ENCODE measurements around the gene E2F3.

Gene E2F3

DNA sequence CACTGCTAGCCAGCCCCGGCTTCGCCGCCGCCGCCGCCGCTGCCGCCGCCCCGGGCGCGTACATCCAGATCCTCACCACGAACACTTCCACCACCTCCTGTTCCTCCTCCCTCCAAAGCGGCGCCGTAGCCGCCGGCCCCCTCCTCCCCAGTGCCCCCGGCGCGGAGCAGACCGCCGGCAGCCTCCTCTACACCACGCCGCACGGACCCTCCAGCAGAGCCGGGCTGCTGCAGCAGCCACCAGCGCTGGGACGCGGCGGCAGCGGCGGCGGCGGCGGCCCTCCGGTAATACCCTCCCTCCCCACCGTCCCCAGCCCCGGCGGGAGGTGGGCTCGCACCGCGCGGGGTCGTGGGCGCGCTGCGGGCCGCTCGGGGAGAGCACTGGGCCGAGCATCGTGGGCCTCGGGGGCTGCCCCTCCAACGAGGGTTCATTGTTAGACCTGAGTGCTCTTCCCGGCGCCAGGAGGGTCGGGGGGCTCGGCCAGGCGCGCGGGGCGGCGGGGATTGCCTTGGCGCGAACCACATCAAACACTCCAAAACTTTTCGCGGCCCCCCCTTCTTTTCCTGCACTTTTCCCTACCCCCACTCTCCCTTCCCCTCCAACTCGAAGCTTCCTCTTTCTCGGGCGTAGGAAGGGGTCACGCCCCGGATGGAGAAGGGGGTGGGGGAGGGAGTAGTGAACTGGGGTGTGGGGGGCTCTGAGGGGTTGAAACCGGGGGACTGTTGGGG is 827 bp downstream of the E2F3 start:
- no peak for DNase-seq (ENCODE audit: low read depth)

DNA sequence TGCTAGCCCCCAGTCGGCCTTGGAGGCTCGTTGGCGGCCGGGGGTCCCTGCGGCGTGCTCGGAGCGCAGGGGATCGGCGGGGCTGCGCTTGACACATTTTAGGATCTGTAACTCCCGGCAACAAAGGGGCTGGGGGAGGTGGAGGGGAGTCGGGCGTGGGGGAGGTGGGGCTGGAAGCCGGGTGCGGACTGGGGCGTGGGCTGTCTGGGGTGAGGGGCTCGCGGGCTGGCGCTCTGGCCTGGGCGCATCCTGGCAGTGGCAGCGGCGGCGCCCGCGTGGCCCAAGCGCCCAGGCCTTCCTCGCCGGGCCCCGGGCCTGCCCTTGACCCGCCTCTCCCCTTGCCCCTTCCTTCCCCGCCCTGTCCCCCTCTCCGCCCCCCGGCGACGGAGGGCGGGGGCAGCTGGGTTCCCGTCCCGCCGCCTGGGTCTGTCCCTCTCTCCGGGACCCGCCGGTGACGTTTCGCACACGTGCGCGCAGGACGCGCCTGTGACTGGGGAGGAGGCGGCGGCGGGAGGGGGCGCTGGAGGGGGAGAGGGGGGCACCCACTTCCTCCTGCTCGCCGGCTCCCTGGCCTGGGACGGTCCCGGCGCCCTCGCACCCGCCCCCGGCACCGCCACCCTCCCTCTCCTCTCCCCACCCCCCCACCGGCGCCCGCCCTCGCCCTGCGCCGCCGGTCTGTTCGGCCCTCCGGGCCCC is 1.5 kb downstream of the E2F3 start:
- DNase-seq (ENCODE audit: low read depth), result peak; percentile 44

DNA sequence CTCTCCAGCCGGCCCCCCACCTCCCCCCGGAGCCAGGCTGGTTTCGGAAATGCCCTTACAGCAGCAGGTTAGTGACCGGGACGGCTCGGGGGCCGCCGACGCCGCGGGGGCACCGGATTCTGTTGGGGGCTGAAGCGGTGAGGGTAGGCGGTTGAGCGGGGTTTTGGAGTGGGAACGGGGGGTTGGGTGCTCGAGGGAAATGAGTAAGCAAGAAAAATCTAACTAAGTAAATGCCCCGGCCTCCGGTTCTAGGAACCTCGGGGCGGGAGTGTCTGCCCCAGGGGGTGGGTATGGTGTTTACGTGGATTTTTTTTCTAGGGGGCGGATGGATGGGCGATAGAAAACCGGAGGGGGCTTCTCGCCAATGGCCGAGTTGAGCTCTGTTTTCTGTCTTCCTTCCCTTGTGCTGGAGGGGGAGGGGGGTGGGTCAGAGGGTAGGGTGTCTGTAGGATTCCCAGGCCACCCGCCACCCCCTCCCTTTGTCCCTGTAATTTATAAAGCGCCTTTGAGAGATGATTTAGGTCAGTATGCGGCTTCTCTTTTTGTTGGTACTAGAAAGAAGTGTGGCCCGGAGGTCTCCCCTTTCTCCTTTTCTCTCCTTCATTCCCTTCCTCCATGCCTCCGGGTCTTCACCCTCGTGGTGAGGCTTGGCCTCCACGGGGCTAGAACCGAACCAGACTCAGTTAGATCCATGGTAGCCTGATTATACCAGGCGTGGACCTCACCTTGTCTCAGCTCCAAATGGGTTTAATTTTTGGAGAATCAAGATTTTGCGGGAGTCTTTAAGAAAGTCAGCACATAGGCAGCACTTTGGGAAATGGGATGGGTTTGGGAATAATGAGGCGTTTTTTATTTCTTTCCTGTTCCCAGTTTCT is 2.3 kb downstream of the E2F3 start:
- DNase-seq (ENCODE audit: low read depth), result no peak

DNA sequence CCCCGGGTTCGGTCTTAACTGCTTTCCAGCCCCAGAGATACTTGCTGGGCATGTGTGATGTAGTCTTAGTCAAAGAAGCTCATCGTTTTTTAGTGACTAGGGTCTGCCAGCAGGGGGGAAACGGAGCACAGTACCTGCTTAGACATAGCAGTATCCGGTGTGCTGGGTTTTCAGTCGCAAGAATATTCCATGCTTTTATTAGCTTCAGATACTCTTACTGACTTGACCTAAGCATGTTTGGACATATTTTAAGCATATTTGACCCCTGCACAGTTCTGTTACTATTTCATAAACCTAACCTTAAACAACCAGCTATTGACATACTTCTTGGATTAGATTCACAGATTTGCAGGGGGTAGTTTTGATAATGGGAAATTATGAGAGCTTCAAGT is 3.0 kb downstream of the E2F3 start:
- DNase-seq (ENCODE audit: low read depth), result no peak

DNA sequence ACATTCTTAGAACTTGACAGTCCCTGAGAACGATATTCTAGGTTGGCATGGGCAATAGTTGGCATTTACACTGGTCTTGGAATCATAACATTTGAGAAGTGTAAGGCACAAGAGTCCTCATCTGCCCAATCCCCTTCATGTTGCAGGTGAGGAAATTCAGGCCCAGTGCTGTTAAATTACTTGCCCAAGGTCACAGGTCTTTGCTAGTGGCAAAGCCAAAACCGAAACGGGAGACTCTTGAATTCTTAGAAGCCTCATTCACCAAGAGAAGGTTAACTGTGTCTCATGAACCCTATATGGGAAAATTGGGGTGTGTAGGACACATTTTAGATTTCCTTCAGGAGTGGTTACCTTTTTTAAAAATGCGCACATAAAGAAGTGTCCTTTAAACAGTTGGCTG is 7.2 kb downstream of the E2F3 start:
- DNase-seq (ENCODE audit: low read depth), result no peak

DNA sequence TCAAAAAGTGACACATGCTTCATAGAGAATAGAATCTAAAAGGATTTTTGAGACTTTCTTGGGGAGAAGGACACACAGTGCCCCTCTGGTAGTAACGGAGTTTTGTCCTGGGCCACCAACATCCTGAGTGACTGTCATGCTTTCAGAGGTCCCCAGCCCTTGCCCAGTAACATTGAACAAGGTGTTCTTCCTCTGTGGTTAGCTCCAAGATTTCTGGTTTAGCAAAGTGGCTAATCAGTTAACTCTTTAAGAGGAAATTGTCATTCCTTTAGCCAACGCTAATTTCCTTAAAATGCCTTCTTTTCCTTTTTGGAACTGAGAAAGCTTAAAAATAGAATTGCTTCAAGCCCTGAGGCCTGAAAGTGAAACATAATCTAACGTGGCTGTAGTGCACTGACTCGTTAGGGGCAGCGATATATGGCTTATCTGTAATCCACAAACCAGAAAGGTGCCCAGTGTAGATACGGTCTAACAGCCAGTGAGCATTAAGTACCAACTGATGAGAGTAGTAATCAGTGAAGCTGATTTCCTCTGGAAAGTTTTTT is 7.8 kb downstream of the E2F3 start:
- DNase-seq (ENCODE audit: low read depth), result no peak

DNA sequence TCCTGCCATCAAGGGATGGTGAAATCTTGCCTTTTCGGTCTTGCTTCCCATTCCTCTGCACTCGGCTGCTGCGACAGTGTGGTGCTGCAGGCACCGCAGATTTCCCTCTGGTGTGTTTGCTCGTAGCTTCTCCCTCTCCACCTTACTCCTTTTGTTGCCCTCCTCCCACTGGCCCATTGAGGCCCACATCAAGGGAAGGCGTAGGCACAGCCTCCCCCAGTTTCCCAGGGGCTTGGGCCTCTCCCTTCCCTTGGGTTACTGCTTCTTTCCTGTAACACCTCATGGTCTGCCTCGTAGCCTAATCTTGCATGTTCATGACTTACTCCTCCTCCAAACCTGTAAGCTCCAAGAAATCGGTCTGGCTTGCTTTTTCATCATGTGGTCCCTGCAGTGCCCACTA is 9.9 kb downstream of the E2F3 start:
- no peak for DNase-seq (ENCODE audit: low read depth)

DNA sequence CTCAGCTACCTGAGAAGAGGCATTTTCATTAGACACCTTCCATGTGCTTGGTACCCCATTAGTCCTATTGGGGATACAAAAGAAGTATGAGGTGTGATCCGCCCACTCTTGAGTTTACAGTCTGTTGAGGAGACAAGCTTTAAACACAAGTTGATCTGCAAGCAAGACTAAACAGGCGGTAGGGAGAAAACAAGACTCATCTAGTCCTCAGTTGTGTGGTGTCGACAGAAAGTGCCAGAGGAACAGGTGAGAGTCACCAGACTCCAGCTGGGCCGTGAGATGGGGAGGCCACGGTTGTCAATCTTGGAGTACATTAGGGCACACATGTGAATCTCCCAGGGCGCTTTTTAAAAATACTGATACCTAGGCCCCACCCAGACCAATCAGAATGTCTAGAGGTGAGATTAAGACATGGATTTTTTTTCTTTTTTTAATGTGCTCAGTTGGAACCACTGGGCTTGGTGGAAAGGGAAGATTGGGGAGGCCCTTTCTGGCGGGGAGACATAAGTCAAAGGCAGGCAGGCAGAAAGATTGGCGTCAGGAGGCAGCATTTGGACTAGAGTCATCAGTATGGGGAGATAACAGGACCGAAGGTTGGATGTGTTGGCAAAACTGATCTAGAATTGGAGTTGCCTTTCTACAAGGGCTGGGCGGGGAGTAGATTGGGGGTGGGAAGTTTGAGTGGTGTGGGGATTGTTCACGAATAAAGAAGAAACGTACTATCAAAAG is 10.4 kb downstream of the E2F3 start:
- no peak for DNase-seq (ENCODE audit: low read depth)

DNA sequence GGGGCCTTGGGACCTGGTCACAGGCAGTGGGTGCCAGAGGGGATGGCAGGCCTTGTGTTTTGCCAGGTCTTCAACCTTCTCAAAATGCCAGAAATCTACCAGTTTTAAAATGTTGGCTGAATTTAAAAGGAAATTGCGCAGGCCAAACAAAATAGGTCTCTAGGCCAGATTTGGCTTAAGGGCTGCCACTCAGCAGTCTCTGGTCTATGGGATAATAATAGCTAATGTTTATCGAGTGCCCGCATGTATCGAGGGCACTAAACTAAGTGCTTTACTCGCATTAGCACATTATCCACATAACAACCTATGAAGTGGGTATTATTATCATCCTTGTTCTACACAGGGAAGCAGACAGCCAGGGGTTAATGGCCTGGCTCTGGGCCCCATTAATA is 11.0 kb downstream of the E2F3 start:
- no peak for DNase-seq (ENCODE audit: low read depth)

DNA sequence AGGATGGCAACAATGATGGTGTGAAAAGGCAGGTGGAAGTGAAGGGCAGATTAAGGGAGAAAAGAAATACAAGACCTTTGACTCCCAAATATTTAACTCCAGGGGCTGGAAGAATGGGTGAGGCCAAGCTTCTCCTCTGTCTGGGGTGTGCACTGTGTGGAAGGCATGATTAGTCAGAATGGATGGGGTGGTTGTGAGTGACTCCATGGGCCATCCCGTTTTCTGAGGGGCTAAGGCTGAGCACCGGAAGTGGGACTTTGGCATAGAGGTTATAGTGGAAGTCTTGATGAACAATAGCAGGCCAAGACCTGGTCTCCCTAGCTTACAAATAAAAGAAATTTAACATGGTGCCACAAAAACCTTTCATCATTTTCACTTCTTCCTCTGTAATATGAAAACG is 12.1 kb downstream of the E2F3 start:
- no peak for DNase-seq (ENCODE audit: low read depth)

DNA sequence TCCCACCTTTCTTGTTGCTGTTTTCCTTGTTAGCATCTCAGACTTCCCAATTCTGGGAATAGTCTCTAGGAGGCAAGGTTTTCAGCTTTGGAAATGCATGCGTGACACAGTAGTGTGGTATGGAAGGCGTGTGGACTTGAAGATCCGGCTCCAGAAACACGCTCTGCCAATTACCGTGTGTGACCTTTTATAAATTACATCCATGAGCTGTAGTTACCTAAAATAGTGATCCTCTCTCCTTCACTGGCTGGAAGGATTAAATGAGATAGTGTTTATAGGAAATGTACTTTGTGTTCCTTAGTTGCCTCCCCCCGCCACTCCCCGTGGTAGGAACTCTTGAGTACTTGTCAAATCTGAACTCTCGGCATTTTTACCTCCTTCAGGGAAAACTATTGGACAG is 13.0 kb downstream of the E2F3 start:
- DNase-seq (ENCODE audit: low read depth), result no peak

DNA sequence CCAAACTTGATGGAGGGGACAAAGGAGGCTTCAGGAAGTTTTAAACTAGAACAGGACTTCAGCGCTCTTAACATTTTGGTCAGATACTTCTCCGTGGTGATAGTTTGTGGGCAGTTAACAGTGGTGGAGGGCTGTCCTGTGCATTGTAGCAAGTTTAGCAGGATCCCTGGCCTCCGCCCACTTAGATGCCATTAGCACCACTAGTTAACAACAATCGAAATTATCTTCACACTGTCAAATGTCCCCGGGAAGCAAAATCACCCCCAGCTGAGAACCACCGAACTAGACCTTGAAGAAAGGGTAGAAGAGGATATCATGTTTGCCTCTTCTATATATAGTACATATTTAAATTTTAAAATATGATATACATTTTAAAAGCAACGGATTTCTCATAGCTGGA is 13.6 kb downstream of the E2F3 start:
- DNase-seq (ENCODE audit: low read depth), result no peak

DNA sequence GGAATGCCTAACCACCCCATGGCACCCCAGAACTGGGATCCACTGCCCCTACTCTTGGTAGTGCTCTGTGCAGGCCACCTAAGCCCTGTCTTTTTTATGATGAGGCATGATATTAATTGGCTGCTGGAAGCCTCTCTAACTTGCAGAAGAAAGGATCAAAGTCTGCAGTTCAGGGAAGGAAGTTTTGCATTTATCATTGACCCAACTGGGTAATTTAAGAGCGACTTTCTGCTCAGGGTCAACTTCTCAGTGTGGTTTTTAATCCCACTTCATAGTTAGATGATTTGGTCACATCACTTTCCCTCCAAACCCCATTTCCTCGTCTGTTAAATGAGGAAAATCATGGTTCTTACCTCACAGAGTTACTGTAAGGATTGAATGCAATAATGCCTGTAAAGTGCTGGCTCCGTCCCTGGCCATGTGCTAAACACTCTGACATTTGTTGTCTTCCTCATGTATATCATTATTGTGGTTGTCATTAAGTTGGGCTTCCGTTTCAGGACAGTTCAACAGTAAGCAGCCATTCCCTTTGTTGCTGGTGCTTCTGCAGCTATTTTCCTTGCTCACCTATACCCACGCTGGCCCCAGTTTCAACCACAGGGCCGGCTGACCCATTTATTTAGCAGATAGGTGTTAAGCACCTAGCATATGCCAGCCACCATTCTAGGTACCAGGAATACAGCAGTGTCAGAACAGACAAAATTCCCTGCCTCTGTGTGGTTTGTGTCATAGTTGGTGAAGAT is 14.2 kb downstream of the E2F3 start:
- DNase-seq (ENCODE audit: low read depth), result no peak

DNA sequence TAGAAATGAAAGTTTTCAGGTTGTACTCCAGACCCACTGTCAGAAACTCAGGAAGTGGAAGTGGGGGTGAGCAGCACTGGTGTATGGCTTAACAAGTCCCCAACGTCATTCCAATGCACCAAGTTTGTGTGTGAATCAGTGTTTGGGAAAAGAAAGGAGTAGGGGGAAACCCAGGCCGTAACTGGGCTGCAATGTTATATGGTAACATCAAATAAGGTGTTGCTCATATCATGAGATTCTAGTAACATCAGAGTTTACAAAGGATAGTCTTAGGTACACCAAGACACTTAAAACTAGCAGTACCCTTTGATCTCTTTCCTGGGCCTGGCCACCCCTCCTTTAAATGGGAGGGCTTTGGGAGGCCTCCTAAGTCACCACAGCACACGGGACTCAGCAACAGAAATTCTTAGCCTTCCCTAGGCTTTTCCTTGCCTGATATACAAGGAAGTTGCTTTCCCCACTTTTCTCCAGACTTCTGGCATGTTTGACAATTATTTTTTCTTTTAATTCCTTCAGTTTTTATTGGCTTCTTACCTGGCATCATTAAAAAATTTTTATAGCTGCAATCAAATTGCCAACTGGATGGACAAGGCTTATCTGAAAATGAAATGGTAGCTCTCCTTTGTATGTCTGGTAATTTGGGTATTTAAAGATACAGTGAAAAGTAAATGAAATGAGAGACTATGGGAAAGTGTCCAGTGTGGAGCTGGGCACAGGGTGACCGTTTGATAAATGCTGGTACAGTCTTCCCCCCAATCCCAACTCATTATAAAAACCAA is 15.1 kb downstream of the E2F3 start:
- DNase-seq (ENCODE audit: low read depth), result no peak

DNA sequence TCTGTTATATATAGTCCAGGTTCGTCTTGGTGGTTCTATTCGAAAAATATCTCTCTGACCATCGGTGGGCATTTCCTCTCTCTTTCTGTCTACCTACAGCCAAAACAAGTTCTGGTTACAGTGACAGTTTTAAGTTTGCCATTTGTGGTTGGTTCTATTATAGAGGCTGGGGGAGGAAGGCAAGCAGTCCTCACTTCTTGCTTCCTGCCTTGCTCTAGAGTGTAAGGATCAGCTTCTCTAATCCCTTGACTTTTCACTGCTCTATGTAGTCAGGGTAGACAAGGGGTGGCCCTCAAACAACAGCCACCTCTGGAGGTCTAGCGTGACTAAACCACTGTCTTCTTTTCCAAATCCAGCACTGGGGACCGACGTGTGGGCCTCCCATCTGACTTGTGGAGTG is 16.1 kb downstream of the E2F3 start:
- DNase-seq (ENCODE audit: low read depth), result no peak

DNA sequence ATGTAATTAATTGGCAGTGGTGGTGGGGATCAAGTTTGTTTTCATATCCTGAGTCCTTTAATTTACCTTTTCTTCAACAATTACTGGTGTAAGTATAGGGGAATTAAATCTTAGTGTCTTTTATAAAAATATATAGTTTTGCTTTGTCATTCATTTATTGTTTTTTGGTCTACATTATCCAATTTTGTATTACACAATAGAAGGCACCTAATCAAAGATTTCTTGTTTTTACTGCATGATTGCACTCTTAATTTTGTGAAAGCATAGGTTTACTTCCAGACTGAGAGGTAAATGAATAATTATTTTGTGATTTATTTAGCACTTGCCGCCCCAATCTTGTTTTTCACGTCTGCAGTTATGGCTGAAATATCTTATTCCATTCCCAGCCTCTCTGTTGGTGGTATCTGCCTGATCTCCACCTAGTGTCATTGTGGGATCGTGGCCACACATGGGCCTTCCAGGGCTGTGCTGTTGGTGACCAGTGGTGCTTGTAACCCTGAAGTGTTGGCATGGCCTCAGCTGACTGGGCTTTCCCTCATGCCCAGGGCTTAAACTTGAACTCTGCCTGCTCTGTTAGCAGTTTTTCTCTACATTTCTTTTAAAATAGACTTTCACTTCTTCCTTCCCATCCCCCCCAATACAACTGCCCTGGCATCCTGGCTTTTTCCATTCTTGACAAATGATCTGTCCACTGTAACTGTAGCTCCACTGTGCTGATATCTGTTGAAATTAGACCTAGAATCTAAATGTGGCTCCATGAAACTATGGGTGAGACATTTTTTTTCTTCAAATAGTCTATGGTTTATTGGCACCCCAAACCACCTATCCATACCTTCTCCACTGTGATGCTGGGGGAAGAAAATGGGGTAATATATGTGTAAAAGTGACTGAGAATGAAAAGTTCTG is 24.8 kb downstream of the E2F3 start:
- no peak for DNase-seq (ENCODE audit: low read depth)

DNA sequence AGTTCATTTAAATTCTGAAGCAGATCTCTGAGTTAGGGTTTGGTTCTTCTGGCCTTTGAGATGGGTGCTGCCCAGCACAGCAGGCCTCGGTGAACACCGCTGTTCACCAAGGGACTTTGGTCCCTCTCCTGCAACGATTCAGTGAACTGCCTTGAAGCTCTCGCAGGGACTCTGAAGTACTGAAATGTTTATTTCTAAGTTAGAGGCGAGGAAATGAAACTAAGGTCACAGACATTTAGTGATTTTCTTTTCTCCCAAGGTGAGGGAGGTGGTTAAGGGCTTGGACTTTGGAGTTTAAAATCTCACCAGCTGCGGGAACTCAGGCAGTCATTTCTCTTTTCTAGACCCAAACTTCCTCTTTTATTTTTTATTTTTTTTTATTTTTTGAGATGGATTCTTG is 26.2 kb downstream of the E2F3 start:
- DNase-seq (ENCODE audit: low read depth), result no peak

DNA sequence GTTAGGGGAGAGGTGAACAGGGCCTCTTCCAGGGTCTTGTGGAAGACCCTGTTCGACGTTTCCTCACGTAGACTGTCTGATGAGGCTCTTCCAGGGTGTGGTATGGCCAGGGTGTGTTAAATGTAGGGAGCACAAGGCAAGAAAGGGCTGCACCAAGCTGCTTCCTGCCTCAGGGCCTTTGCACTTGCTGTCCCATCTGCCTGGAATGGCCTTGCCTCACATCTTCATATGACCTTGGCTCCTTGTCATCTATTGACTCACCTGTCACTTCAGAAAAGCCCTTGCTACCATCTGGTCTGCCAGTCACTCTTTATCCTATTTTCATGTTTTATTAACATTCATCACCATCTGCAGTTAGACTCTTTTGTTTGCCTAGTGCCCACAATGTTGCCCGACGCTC is 31.0 kb downstream of the E2F3 start:
- DNase-seq (ENCODE audit: low read depth), result no peak

DNA sequence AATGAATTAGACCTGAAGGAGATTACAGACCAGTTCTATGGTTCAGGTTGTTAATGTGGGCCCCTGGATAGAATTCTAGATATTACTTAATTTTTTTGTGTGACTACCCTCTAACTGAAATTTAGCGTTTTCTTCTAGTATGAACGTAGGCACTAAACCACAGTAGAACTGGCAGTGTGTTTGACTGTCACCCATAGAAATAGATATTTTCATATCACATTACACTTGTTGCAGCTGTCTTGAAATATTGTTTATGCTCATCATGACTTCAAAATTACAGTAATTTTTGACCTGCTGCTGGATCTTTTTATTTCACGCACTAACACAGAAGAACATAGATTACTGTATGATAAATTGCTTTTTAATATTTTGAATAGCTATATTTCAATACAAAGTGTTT is 31.6 kb downstream of the E2F3 start:
- no peak for DNase-seq (ENCODE audit: low read depth)

DNA sequence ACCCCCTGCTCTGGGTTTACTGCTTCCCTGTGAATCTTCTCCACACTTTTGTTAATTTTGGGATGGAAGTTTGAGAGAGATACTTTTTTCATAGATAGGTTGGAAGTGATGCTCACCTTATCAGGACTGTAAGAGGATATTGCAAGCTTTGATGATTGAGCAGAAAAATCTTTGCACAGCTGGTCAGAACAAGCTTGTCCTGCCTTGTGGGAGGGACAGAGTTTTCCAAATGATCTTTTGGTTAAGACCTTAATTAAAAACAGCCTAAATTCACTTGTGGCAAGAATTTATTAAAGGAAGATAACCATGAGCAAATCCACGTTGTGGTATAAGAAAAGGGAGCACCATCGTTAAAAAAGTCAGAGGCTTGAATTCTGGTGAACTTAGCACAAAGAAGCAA is 32.2 kb downstream of the E2F3 start:
- no peak for DNase-seq (ENCODE audit: low read depth)

All from GM04503 (cell line).